ENCODE measurements around the gene EXOC1.
"Not testable (repeated sequence)": the region's sequence is repeated elsewhere in the genome, so short reads cannot be mapped to it uniquely, and the experiment has no call there.

The EXOC1 gene, protein sequence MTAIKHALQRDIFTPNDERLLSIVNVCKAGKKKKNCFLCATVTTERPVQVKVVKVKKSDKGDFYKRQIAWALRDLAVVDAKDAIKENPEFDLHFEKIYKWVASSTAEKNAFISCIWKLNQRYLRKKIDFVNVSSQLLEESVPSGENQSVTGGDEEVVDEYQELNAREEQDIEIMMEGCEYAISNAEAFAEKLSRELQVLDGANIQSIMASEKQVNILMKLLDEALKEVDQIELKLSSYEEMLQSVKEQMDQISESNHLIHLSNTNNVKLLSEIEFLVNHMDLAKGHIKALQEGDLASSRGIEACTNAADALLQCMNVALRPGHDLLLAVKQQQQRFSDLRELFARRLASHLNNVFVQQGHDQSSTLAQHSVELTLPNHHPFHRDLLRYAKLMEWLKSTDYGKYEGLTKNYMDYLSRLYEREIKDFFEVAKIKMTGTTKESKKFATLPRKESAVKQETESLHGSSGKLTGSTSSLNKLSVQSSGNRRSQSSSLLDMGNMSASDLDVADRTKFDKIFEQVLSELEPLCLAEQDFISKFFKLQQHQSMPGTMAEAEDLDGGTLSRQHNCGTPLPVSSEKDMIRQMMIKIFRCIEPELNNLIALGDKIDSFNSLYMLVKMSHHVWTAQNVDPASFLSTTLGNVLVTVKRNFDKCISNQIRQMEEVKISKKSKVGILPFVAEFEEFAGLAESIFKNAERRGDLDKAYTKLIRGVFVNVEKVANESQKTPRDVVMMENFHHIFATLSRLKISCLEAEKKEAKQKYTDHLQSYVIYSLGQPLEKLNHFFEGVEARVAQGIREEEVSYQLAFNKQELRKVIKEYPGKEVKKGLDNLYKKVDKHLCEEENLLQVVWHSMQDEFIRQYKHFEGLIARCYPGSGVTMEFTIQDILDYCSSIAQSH

DNA sequence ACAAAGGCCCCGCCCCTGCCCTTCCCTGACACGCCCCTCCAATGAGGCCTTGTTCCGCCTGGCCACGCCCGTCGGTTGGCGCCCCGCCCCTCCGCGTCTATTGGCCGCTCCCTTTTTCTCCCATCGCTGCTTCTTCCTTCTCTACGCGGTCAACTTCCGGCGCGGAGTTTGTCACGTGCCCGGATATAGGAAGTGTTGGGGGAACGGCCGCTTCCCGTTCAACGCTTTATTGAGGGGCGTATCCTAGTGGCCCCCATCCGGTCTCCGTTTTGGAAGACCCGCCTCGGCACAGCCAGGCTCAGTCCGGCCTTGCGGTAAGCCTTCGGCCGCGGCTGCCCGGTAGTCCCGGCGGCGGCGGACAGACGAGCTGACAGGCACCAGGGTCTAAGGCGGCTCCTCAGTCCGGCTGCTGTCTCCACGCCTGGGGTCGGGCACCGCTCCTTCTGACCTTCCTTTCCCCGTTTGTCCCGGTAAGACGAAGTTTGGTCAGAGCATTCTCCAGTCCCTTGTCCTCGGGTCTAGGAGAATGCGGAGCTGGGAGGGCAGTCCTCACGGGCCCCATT lies at the start of gene EXOC1:
Gene EXOC1 (plus strand): TSS at position 165 of the 563 bp plus-strand sequence. CDS start 4,676 bp downstream, outside the sequence.
- DNase-seq (ENCODE audit: low read depth, low spot score) = peak; percentile 94

DNA sequence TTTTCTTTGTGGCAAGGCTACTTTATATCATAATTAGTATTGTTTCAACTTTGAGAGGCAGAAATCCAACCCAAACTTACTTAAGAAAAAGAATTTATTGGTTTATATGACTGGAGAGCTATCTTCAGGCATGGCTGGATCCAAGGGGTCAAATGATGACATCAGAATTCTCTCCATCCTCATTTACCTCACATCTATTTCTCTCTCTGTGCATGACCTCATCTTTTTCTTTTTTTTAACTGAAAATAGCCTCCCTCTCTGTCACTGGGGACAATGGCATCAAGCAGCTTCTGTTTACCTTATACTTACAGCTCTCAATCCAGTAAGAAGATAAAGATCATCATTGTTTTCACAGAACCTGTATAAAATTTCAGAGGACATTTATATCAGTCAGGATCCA lies 45.9 kb upstream of the EXOC1 start:
- DNase-seq (ENCODE audit: low read depth, low spot score) = no peak

DNA sequence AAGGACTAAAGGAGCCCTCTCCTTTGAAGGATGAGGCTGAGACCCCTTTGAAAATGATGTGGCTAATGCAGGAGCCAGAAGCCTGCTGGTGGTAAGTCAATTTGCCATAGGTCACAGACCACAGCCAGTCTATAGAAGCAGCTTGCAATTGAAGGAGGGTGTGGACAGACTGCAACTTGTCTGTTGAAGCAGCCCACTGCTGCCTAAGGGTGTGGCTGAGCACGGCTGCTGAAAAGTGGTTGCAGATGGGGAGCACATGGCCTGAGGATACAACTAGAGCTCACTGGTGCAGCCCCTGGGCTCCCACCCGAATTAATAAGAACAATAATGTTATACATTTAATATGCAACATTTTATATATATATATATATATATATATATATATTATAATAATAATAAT lies 45.3 kb upstream of the EXOC1 start:
- DNase-seq (ENCODE audit: low read depth, low spot score) = no peak

DNA sequence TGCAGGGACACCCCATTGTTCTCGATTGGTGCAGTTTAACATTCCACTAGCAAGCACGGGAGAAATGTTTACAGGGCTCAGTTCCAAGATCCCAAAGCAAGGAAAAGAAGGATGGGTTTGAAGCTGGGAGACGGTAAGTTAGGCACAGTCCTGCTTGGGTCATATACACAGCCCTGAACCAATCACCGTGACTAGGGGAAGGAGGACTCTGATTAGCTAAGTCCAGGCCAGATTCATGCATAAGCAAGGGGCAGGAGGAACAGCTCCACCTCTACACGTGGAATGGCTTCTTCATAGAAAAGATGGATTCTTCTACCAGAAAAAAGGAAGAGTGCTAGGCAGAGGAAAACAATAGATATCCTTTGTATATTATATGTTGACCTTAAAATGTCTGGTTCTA lies 44.8 kb upstream of the EXOC1 start:
- no peak for DNase-seq (ENCODE audit: low read depth, low spot score)

DNA sequence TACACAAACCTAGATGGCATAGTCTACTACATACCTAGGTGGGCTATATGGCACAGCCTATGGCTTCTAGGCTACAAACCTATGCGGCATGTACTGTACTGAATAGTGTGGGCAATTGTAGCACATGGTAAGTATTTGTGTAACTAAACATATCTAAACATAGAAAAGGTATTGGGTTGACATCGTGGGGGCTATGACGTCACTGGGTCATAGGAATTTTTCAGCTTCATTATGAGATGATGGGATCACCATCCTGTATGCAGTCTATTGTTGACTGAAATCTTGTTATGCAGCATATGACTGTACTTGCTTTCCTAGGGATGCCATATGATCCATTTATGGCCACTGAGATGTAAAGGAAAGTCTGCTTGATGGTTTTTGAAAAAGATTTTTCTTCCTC lies 35.8 kb upstream of the EXOC1 start:
- no peak for DNase-seq (ENCODE audit: low read depth, low spot score)

DNA sequence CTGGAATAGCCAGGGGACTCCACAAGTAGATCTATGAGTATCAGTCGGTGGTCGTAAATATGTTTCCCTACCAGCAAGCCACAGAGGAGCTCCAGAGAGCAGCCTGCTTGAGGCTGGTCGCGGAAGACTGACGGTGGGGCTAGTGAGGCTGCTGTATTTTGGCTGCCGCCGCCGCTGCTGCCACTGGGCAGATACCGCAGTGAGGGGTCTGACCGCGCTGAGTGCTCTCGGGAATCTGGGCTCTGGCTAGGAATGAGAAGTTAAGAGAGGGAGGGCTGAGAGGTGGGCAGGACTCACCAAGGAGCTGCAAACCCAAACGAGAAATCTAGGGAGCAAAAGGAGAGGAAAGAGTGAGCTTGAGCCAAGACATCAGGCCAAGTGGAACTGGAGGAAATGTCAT lies 33.8 kb upstream of the EXOC1 start, which contains the start of gene EXOC1L:
Gene EXOC1L (plus strand): TSS at position 157 of the 400 bp plus-strand sequence. CDS start 237 bp downstream, at position 394.
- DNase-seq (ENCODE audit: low read depth, low spot score) = no peak

DNA sequence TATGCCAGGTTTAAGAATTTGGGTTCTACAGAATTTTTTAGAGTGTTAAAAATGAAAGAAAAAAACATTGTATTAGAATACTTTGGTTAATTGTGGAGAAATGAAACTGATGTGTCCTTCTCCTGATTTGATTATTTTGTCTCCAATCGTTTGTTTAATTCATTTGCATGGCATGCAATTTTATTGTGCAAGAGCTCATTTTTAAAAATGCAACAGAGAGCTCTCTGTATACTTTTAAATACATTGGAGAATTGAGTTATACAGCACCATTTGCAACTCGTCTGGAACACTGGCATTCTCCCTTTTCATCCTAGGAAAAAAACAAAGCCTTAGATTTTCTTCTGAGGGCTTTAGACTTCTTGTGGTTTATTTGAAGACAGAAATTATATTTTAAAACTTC lies 33.2 kb upstream of the EXOC1 start:
- DNase-seq (ENCODE audit: low read depth, low spot score) = no peak

DNA sequence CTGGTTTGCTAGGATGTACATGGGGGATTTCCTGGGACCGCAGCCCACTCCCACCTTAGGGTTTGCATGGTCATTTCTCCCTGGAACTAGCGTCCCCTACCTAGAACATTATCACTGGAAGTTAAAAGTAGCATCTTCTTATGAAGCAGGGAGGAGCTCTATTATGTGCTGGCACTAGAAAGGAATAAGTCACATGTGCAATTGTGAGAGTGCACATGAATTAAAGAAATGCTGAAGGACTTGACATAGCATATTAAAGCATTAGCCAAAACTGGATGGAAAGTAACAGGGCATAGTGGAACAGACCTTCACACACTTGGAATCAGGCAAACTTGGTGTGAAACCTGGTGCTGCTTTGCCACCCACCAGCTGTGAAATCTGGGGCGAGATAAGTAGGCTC lies 31.1 kb upstream of the EXOC1 start:
- no peak for DNase-seq (ENCODE audit: low read depth, low spot score)

DNA sequence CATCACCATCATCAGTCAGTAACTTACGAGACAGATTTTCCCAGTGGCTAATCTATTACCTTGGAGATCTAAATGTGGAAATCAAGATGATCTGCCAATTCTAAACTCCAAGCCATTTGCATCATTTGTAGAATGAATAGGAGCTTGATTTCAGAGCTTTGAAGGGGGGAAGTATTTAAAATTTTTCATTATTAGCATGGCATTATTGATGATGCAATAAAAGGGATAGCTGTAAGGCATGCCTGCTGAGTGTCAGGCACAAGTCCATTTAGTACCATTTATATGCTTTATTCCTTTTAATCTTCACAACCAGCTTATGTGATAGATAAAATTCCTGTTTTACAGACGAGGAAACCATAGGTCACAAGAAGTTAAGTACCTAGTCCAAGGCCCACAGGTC lies 28.6 kb upstream of the EXOC1 start:
- DNase-seq (ENCODE audit: low read depth, low spot score) = no peak

DNA sequence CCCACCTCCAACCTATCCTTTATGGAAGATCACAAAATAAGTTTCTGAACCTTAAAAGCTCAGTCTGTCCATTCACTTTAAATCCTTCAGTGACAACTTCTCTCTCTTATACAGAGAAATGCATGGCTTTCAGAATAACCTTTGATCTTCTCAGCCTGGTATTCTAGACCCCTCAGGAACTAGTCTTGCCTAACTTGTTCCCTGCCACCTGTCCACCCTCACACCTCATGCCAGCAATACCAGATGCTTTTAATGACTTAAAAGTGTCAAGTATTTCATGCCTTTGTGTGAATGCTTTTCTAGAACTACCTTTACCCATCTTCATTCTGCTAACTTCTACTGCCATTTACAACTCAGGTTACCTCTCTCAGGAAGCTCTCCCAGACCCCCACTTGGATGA lies 26.5 kb upstream of the EXOC1 start:
- no peak for DNase-seq (ENCODE audit: low read depth, low spot score)

DNA sequence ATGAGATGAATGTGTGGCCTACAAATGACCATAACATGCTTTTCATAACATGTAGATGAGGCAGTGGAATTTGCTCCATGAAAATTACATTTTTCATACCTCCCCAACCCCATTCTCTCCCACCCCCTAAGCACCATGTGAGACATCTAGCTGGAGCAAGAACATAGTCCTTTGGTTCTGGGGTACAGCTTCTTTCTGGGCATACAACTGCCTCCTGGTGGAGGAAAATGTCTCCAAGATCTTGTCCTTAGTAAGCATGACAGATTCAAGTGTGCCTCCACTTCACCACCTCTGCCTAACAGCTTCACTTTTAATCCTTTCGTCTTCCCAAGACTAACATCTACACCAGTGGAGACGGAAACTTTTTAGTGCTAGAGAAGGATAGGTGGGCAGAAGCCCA lies 25.9 kb upstream of the EXOC1 start:
- DNase-seq (ENCODE audit: low read depth, low spot score) = no peak

DNA sequence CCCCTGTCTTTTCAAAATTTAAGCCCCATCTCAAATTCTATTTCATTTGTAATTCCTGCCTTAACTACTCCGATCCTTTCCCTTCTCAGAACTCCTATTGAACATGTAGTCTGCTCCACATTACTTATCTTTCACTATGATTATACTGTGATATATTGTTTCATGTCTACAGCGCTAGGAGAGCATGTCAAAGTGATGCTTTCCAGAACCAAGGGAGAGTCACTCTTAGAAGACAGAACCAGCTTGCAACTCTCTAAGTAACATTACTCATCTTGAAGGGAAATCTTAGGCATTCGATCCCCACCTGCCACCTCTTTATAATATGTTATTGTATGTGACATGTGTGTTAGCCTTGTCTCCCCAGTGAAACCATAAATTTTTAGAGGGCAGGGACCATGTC lies 23.4 kb upstream of the EXOC1 start:
- DNase-seq (ENCODE audit: low read depth, low spot score) = no peak

DNA sequence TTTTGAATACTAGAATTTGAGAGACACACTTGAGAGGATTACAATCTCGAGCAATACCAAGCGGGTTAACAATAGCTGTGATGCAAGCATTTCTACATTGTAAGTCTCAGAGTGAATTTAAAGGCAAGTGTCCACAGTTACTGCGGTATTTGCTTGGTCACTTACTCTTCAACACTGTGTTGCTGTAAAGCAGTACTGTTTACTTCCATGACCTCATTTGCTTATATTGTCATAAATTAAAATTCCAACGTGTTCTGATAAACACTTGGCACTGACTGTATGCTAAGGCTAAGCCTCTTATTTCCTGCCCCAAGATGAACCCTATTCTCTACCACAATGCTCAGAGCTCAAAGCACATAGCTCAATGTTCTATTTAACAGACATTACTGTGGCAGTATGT lies 22.7 kb upstream of the EXOC1 start:
- no peak for DNase-seq (ENCODE audit: low read depth, low spot score)

DNA sequence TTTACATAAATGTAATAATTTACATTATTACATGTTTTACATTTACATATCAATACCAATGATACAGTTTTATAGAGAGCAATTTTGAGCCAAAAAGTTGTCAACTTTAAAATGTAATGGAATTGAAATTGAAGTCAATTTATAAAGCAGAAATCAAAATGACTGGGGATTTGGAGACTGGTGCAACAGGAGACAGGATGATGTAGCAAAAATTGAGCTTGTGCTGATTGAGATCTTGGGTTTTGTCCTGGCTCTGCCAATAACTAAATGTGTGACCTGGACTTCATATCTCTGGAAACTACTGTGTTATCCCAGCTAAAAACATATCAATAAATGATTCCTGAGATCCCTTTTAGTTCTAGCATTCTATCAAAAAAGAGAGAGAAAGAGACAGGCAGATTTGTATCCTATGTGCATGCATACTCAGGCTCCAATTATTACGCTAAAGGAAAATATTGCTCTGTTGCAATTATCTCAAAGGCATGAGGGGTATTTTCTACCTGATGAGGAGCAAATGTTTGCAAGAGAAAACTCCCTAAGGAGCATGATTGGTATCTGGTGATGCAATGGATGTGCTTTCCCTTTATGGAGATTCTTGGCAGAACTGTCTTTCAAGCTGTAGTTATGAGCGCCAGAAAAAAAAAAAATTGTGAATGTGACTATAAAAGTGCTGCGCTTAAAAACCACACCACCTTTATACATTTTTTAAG lies 19.2 kb upstream of the EXOC1 start:
- no peak for DNase-seq (ENCODE audit: low read depth, low spot score)

DNA sequence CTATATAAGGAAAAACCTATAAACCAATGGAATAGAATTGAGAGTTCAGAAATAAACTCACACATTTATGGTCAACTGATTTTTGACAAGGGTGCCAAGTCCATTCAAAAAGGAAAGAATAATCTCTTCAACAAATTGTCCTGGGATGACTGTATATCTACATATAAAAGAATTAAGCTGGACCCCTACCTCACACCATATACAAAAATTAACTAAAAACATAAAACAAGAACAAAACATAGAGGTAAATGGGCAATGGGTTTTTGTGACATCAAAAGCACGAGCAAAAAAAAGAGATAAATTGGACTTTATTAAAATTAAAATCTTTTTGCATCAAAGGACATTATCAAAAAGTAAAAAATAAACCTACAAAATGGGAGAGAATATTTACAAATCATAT lies 15.5 kb upstream of the EXOC1 start:
- no peak for DNase-seq (ENCODE audit: low read depth, low spot score)

DNA sequence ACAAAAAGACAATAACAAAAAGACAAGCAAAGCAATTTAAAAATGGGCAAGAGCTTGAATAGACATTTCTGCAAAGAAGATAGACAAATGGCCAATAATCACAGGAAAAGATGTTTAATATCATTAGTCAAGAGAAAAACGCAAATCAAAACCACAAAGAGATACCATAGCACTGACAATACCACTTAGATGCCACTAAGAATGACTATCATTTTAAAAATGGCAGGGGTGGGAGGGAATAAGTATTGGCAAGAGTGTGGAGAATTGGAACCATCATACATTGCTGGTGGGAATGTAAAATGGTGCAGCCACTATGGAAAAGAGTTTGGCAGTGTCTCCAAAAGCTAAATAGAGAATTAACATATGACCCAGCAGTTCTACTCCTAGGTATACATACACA lies 15.1 kb upstream of the EXOC1 start:
- DNase-seq (ENCODE audit: low read depth, low spot score) = no peak

DNA sequence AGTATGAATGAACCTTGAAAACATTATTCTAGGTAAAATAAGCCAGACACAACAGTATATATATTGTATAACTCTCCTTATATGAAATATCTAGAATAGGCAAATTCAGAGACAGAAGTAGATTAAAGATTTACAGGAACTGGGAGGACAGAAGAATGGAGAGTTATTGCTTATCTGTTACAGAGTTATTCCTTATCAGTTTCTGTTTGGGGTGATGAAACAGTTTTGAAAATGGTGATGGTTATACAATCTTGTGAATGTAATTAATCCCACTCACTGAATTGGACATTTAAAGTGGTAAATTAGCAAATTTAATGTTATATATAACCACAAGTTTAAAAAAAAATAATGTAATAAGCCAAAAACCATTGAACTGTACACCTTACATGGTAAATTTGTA lies 14.5 kb upstream of the EXOC1 start:
- no peak for DNase-seq (ENCODE audit: low read depth, low spot score)

DNA sequence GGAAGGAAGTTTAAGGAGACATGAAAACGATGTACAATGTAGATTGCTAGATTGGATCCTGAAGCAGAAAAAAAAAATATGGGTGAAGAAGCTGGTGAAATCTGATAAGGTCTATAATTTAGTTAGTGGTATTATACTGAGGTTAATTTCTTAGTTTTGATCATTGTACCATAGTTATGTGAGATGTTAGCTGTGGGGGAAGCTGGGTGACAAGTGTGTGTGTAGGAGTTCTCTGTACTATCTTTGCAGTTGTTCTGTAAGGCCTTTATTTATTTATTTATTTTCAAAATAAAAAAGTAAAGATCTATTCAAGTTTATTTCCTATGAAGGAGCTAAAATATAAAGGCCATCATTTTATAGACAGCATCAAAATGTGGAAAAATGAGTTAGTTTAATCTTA lies 12.5 kb upstream of the EXOC1 start:
- no peak for DNase-seq (ENCODE audit: low read depth, low spot score)

DNA sequence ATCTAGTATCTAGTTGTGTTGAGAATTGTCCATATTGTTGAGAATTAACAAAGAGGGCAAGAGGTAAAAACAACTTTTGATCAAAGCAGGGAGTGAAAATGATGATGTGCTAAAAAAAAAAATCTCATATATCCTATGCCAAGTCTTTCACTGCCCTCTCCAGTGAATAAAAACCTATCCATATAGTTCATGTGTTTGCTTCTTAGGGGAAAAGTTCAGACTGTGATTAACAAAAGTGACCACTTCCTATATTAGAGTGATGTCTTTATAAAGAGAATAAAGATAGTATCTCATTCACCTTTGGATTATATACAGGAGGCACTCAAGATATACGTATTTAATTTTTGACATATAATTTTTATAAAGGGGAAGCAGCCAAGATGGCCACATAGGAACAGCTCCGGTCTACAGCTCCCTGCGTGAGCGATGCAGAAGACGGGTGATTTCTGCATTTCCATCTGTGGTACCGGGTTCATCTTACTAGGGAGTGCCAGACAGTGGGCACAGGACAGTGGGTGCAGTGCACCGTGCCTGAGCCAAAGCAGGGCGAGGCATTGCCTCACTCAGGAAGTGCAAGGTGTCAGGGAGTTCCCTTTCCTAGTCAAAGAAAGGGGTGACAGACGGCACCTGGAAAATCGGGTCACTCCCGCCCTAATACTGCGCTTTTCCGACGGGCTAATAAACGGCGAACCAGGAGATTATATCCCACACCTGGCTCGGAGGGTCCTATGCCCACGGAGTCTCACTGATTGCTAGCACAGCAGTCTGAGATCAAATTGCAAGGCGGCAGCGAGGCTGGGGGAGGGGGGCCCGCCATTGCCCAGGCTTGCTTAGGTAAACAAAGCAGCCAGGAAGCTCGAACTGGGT lies 11.8 kb upstream of the EXOC1 start:
- not testable (repeated sequence) for DNase-seq (ENCODE audit: low read depth, low spot score)

DNA sequence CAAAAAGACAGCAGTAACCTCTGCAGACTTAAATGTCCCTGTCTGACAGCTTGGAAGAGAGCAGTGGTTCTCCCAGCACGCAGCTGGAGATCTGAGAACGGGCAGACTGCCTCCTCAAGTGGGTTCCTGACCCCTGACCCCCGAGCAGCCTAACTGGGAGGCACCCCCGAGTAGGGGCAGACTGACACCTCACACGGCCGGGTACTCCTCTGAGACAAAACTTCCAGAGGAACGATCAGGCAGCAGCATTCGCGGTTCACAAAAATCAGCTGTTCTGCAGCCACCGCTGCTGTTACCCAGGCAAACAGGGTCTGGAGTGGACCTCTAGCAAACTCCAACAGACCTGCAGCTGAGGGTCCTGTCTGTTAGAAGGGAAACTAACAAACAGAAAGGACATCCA lies 11.1 kb upstream of the EXOC1 start:
- DNase-seq (ENCODE audit: low read depth, low spot score) = not testable (repeated sequence)

DNA sequence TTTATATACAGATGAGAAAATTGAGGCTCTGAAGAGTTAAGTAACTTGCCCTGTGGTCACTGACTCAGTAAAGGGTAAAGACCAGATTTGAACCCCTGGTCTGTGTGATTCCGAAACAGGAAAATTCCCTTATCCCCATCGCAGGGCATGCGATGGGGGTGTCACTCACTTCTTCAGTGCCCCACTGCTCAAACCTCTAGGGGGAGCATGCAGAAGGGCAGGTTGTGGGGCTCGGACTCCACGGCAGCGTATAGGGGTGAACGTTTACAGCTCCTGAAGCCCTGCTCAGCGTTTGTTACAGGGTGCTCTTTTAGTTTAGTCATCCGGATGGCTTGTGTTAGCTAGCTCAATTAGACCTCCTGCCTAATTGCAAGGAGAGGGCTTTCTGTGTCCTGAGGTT lies 3.7 kb upstream of the EXOC1 start:
- DNase-seq (ENCODE audit: low read depth, low spot score) = no peak
